GM12892 (cell line): ENCODE data around the gene CDKAL1.

Experiments used
- POLR2A ChIP-seq: IDR thresholded peaks from 2 replicates; pipeline ENCODE4 v1.6.1; 2011; ENCODE audit warnings: low read depth, low read length, control low read depth
- POLR2AphosphoS5 ChIP-seq: IDR thresholded peaks from 2 replicates; pipeline ENCODE4 v1.6.1; 2011; ENCODE audit warnings: low read depth, low read length, control low read depth

DNA sequence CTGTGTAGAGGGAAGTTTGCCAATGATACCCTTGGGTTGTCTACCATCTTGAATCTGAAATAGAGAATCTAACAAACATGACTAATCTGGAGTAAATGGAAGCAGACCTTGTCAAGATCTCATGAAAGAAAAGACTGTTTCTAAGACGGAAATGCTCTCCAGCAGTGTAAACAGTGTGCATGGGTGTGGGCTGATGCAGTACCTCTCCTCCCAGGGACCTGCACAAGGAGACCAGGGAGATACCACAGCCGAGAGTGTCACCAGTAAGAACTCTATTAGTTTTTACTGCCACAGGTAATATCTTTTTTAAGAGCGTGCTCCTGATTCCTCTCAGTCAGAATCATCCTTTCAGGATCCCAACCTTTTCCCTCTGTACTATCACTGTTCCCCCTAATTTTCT, 546.0 kb downstream of the CDKAL1 start:
- TF ChIP-seq POLR2AphosphoS5 (no peak), POLR2A (no peak)
